ENCODE results near the gene OR2M2.

OR2M2 gene

GRCh38 chr1:248155927-248156326 lies 18.7 kb upstream of the OR2M2 start:
- no peak for TF ChIP-seq CTCF (conservative IDR thresholded peaks at IDR 0.05; ENCODE audit: low read length)
- no peak for DNase-seq (ENCODE audit: low read depth)

GRCh38 chr1:248158758-248159157 lies 15.9 kb upstream of the OR2M2 start:
- TF ChIP-seq CTCF (conservative IDR thresholded peaks at IDR 0.05; ENCODE audit: low read length): no peak
- no peak for DNase-seq (ENCODE audit: low read depth)
- H3K4me3 ChIP-seq (ENCODE audit: low read length): no peak overlapping the region

More at GRCh38 chr1:248155927-248156326, 18.7 kb upstream of the OR2M2 start:
- H3K4me3 ChIP-seq (ENCODE audit: low read length): no peak overlapping the region

- no peak overlapping the region for H3K4me3 ChIP-seq (ENCODE audit: low read length)
- TF ChIP-seq CTCF (conservative IDR thresholded peaks at IDR 0.05; ENCODE audit: low read length): no peak
- no peak for DNase-seq (ENCODE audit: low read depth)
These were observed 10.6 kb upstream of the OR2M2 start for GRCh38 chr1:248164031-248164430.

- DNase-seq (ENCODE audit: low read depth): no peak
- TF ChIP-seq CTCF (conservative IDR thresholded peaks at IDR 0.05; ENCODE audit: low read length): no peak
These were observed 9.4 kb upstream of the OR2M2 start for GRCh38 chr1:248165186-248165585.

GRCh38 chr1:248183996-248184395 lies 9.4 kb downstream of the OR2M2 start:
- no peak for DNase-seq (ENCODE audit: low read depth)
- TF ChIP-seq CTCF (conservative IDR thresholded peaks at IDR 0.05; ENCODE audit: low read length): no peak
- H3K4me3 ChIP-seq (ENCODE audit: low read length): no peak overlapping the region

More at GRCh38 chr1:248165186-248165585, 9.4 kb upstream of the OR2M2 start:
- no peak overlapping the region for H3K4me3 ChIP-seq (ENCODE audit: low read length)

GRCh38 chr1:248187363-248187762 lies 12.7 kb downstream of the OR2M2 start:
- no peak for TF ChIP-seq CTCF (conservative IDR thresholded peaks at IDR 0.05; ENCODE audit: low read length)
- H3K4me3 ChIP-seq (ENCODE audit: low read length): no peak overlapping the region
- DNase-seq (ENCODE audit: low read depth): no peak

GRCh38 chr1:248189026-248189425 lies 14.4 kb downstream of the OR2M2 start:
- no peak for DNase-seq (ENCODE audit: low read depth)
- TF ChIP-seq CTCF (conservative IDR thresholded peaks at IDR 0.05; ENCODE audit: low read length): no peak

More at GRCh38 chr1:248189026-248189425, 14.4 kb downstream of the OR2M2 start:
- H3K4me3 ChIP-seq (ENCODE audit: low read length): no peak overlapping the region
